HG03565 (cell line): ENCODE measurements around the gene WIPF1.

ENCODE experiments used
- ATAC-seq: cut with Tn5 transposase; IDR thresholded peaks from one replicate; pipeline ENCODE4 v1.9.1; 2021; ENCODE audit warnings: mild to moderate bottlenecking, moderate library complexity; ENCODE audit not compliant: unreplicated experiment

Gene WIPF1

DNA sequence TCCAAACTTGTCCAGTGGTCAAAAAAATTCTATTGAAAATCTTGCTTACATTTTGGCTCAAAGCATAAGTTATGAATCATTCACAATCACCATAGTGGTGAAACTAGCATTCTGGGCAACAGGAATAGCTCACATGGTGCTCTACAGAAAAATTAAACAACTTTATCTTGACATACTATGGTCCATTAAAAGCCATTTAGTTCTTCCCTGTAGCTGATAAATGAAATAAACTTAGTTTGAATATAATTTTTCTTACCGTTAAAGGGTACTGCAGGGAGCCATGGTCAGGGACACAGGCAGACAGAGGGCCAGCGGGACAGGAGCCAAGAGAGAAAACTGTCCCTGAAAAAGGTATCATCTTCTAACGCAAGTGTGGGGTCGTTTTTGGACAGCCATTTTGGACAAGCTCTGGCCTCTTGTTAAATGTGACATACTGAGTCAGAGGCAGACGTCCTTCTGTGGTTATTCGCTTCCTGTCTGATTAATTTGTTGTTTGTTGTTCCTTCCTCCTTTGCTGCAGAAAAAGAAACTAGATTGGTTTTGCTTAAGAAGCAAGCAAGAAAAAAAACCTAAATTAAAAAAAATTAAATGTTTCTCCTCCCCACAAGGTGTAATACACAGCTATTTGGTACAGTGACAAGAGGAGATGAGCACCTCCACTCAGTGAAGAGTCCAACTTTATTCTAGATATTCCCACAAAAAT is at the start of gene WIPF1:
TSS of gene WIPF1 (minus strand) at position 460 of the 703 bp plus-strand sequence. CDS start 12,231 bp downstream, outside the sequence.
- peak; percentile 50 for ATAC-seq

DNA sequence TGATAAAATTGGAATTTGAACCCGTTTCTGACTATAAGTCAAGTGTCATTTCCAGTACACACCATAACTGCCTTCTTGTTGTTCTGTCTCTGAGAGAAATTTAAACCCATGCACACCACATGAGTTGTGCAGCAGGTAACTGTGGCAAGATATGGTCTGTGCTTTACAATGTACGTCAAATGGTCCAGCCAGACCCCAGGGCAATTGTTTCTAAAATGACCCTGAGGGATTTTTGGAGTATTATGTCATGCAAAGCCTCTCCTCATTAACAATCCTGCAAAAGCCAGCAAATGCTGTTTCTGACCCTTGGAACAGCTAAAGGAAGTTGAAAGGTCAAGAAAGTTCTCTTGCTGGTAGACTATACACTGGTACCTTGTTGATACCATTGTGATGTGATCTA is 47.7 kb upstream of the WIPF1 start:
- no peak for ATAC-seq

- no peak for ATAC-seq
Observed at GRCh38 chr2:174644406-174644805, 46.8 kb upstream of the WIPF1 start.

GRCh38 chr2:174643356-174643755 is 45.8 kb upstream of the WIPF1 start:
- ATAC-seq: no peak

- no peak for ATAC-seq
Observed at GRCh38 chr2:174641168-174641567, 43.6 kb upstream of the WIPF1 start.

- ATAC-seq: no peak
Observed at GRCh38 chr2:174636987-174637386, 39.4 kb upstream of the WIPF1 start.

DNA sequence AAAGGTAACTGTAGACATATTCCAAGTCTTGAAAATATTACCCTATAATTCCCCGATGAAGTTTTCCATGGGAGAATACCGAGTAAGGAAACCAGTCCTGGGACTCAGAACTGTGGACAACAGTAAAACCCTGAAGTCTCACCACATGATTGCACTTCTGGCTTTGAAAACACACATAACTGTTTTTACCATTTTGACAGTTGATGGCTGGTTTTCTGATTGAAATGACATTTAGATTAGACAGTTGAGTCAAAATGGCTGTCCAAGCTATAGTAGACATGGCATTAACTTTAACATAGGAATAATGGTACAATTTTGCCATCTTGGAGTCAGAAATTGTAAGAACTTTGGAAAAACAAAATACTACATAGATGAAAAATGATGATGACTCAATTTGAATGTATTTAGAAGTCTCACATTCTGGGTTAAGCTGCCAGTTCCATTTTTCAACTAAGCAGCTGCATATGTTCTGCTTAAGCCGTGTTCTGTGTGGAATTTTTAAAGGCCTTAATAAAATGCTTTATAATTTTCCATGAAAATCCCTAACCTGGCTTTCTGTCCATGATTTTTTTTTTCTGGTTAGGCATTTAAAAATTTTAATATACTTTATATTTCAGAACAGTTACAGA is 38.3 kb upstream of the WIPF1 start:
- no peak for ATAC-seq

GRCh38 chr2:174635015-174635593 is 37.5 kb upstream of the WIPF1 start:
- ATAC-seq: no peak

DNA sequence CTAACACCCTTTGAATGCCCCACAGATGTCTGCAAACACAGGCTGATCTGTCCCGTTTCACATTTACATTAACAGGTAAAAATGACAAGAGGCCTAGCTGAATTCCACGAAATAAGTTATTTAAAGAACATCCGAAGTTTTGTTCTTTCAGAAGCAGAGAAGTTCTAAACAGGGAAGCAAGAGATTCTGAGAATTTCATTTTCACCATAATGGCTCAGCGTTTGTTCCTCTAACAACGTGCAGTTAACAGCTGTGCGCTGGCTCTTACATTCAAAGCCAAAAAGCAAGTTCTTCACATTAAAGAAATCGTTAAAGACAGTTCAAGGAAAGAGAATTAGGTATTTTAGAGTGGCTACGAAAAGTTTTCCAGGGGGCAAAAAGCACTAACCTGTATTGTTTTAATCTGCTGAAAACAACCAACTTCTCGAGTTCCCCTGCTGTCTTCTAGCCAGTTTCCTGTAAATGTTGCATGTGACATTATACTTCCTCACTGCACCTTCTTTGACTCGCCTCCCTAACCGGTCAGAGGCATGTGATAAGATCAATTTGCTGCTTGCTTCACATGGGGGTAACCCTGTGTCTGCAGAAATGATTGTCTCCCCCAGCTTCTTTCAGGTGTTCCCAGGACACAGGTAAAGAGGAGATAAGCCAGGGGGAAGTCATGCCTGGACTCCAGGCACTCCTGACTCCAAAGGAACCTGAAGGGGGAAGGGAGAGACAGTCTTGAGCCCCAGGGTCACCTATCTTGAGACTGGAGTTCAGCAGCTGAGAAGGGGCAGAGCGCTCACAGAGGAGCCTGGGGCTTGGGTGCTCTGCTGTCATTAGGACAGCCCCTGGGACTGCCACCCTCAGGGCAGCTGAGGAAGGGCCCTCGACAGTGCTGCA is 36.8 kb upstream of the WIPF1 start:
- ATAC-seq: peak; percentile 66

- no peak for ATAC-seq
Observed at GRCh38 chr2:174633623-174633930, 36.0 kb upstream of the WIPF1 start.

DNA sequence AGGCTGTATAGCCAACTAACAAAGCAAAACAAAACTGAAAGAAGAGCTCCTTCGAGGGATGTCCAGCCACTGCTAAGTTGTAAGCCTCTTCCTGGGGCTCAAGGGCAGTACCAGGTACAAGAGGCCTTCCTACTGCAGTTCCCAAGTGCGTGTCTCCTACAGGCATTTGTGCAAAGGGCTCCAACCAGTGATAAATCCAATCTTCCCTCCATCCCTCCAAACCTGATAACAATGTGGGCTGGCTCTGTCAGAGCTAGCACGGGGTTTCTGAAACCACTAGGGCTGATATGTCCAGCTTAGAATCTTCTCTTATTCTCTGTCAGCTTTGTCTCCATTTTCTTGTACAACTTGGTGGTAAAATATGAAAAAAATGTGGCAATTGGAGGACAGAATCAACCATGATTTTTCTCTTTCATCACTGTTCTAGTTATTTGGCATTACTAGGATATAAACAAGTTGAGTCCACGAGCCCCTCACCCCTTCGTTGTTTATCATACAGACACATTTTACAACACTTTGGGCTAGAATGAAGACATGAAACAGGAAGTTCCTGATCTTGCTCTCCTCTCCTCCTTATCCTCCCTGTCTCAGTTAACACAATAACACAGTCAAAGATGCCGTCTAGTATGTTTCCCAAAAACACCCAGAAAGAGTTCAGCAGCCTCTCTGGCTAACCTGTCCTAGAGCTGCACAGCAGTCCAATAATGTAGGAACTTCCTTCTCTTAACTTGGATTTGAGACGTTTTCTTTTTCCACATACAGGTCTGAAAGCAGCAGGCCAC is 35.4 kb upstream of the WIPF1 start:
- no peak for ATAC-seq

DNA sequence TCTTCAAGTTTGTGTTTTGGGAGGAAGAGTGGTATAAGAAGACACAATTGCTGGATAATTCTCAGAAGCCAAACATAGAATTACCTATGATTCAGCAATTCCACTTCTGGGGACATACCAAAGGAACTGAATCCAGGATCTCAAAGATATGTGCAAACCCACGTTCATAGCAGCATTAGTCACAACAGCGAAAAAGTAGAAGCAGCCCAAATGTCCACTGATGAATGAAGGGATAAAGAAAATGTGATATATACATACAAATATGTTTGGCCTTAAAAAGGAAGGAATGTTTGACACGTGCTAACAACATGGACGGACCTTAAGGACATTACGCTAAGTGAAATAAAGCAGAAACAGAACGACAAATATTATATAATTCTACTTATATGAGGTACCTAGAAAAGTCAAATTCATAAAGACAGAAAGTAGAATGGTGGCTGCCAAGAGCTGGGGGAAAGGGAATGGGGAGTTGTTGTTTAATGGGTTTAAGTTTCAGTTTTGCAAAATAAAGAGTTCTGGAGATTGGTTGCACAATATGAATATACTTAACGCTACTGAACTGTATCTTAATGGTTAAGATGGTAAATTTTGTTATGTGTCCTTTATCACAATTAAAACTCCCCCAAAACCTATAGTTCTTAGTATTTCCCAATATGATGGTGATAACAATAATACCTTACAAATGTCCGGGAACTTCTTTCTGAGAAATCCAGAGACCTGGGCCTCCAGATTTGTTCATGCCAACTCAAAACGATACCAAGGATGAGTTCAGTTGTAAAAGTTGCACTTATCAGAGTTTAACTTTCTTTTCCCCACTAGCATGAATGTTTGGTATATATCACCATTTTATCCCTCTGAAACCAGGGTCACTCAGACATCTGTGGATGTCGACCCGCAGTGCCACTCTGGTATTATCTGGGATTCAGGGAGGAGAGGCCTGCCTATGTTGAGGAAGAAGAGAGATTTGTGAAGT is 33.7 kb upstream of the WIPF1 start:
- ATAC-seq: no peak

- no peak for ATAC-seq
Observed at GRCh38 chr2:174630107-174630506, 32.5 kb upstream of the WIPF1 start.

- no peak for ATAC-seq
Observed at GRCh38 chr2:174629506-174629905, 31.9 kb upstream of the WIPF1 start.

GRCh38 chr2:174628528-174629169 is 31.0 kb upstream of the WIPF1 start:
- no peak for ATAC-seq

DNA sequence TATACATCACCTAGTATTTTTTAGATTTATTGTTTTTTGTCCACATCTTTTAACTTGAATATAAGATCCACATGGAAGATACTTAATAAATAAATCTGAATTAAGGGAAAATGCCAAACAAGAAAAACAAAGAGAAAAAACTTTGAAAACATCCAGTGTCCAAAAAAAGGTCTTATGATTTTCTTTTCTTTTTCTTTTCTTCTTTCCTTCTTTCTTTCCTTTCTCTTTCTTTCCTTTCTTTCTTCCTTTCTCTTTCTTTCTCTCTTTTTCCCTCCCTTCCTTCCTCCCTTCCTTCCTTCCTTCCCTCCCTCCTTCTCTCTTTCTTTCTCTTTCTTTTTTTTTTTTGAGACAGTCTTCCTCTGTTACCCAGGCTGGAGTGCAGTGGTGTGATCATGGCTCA is 29.6 kb upstream of the WIPF1 start:
- ATAC-seq: no peak

DNA sequence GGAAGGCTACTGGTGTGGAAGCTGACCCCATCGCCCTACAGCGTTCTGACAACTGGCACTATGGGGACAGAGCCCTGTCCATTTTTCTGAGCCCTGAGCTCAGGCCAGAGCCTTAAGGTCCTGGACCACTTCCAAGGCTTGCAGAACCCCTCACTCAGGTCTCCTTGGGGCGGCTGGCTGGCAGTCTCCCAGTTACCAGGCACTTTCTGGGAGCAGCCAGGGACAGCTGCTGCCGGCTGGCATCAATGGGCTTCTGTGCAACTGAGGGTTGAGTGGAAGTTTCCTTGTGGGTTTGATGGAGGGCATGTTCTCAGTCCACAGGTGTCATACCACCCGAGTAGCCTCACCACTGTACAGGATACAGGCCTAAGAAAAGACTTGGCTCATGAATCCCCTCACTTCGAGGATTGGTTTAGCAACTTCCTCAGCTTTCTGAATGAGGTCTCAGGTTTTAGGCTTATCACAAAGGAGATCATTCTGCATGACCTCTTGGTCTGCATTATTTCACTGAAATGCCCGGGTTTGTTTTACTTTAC is 27.4 kb upstream of the WIPF1 start:
- ATAC-seq: no peak

GRCh38 chr2:174623690-174624089 is 26.1 kb upstream of the WIPF1 start:
- no peak for ATAC-seq

DNA sequence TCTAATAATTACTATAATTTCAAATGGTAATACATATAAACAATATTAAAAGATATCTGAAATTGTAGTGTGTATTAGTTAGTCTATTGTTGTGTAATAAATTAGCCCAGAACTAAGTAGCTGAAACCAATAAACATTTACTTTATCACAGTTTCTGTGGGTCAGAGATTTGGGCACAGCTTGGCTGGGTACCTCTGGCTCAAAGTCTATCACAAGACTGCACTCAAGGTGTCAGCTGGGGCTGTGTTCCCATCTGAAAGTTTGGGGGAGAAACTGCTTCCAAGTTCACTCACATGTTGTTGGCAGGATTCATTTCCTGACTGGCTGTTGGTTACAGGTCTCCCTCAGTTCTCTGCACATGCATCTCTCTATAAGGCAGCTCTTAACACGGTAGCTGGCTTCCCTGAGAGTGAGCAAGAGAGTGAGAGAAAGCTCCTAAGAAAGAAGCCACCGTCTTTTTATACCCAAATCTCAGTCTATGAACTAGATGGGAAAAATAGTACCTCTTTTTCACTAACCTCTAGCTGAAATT is 25.6 kb upstream of the WIPF1 start:
- no peak for ATAC-seq
